Measurements from ENCODE around the gene FAM174B. TPM values are rescaled to one million over a fixed set of nuclear protein-coding genes. Genes with fewer than 3 reads are reported as not detected.

Gene FAM174B
- total RNA-seq, 3 donors from 2014 or later (not counting 1 experiment from before 2014, with no cell fraction given) = 0.68 to 2.6 (median 0.88) TPM

GRCh38 chr15:92645731-92646130 is 9.8 kb downstream of the FAM174B start:
- Histone ChIP-seq H3K9me3 (ENCODE audit: control insufficient read depth, insufficient read depth, low read length) (no peaks in the 10 kb centered on the region), H3K4me1 (ENCODE audit: control insufficient read depth, insufficient read depth, low read length) (no peaks in the 10 kb centered on the region), H3K4me3 (ENCODE audit: low read length) (no peak overlapping the region), H3K27me3 (ENCODE audit: control insufficient read depth, insufficient read depth, low read length) (no peaks in the 10 kb centered on the region), H3K36me3 (ENCODE audit: control insufficient read depth, insufficient read depth, low read length) (no peaks in the 10 kb centered on the region), H3K27ac (ENCODE audit: low read length) (no peak overlapping the region)
- Mint-ChIP-seq H3K27ac (no peak overlapping the region), H3K9me3 (no peaks in the 10 kb centered on the region), H3K36me3 (no peaks in the 10 kb centered on the region), H3K4me3 (no peak overlapping the region), H3K4me1 (no peaks in the 10 kb centered on the region), H3K27me3 (ENCODE audit: low read depth in 2 of 2) (peaks cover 9 to 12% of the 10 kb centered on the region in 2 donors)
- no peak for TF ChIP-seq CTCF (IDR thresholded peaks at IDR 0.05)
- DNase-seq = no peak
- no peak for ATAC-seq
- intact Hi-C loops (cut with micrococcal nuclease) = no loop called here
- 58% methylated on average over 1 of the region's 2 CpGs for WGBS (ENCODE audit: insufficient coverage)

GRCh38 chr15:92645051-92645631 is 10.4 kb downstream of the FAM174B start:
- no peaks in the 10 kb centered on the region for H3K27me3 ChIP-seq (ENCODE audit: control insufficient read depth, insufficient read depth, low read length)
- no peak overlapping the region for H3K4me3 Mint-ChIP-seq
- H3K4me1 ChIP-seq (ENCODE audit: control insufficient read depth, insufficient read depth, low read length) = no peaks in the 10 kb centered on the region
- no peak overlapping the region for H3K27ac Mint-ChIP-seq
- H3K4me3 ChIP-seq (ENCODE audit: low read length) = no peak overlapping the region
- DNase-seq (no peak), ATAC-seq (peak in 1 of 3 donors; percentile 47)
- no peaks in the 10 kb centered on the region for H3K36me3 ChIP-seq (ENCODE audit: control insufficient read depth, insufficient read depth, low read length)
- no peaks in the 10 kb centered on the region for H3K9me3 ChIP-seq (ENCODE audit: control insufficient read depth, insufficient read depth, low read length)
- no peak for TF ChIP-seq CTCF (IDR thresholded peaks at IDR 0.05)
- no peaks in the 10 kb centered on the region for H3K4me1 Mint-ChIP-seq
- no peaks in the 10 kb centered on the region for H3K9me3 Mint-ChIP-seq
- H3K36me3 Mint-ChIP-seq = no peaks in the 10 kb centered on the region
- H3K27me3 Mint-ChIP-seq (ENCODE audit: low read depth in 2 of 2) = peaks cover 7 to 10% of the 10 kb centered on the region in 2 donors
- no peak overlapping the region for H3K27ac ChIP-seq (ENCODE audit: low read length)
- intact Hi-C loops (cut with micrococcal nuclease) = no loop called here
- 64% methylated on average over 6 of the region's 6 CpGs for WGBS (ENCODE audit: insufficient coverage)

- no peak for TF ChIP-seq CTCF (IDR thresholded peaks at IDR 0.05)
- no peak overlapping the region for H3K4me3 ChIP-seq (ENCODE audit: low read length)
- H3K27ac Mint-ChIP-seq = no peak overlapping the region
- ATAC-seq (no peak), DNase-seq (no peak)
- H3K9me3 ChIP-seq (ENCODE audit: control insufficient read depth, insufficient read depth, low read length) = no peaks in the 10 kb centered on the region
- H3K27ac ChIP-seq (ENCODE audit: low read length) = no peak overlapping the region
- peaks cover 7 to 19% of the 10 kb centered on the region in 2 donors for H3K27me3 Mint-ChIP-seq (ENCODE audit: low read depth in 2 of 2)
- no peak overlapping the region for H3K4me3 Mint-ChIP-seq
- no peaks in the 10 kb centered on the region for H3K36me3 ChIP-seq (ENCODE audit: control insufficient read depth, insufficient read depth, low read length)
- no peaks in the 10 kb centered on the region for H3K4me1 Mint-ChIP-seq
- H3K36me3 Mint-ChIP-seq = no peaks in the 10 kb centered on the region
- no peaks in the 10 kb centered on the region for H3K9me3 Mint-ChIP-seq
- no peaks in the 10 kb centered on the region for H3K27me3 ChIP-seq (ENCODE audit: control insufficient read depth, insufficient read depth, low read length)
- intact Hi-C loops (cut with micrococcal nuclease) = no loop called here
- WGBS (ENCODE audit: insufficient coverage) = 82% methylated on average over 13 of the region's 13 CpGs
- H3K4me1 ChIP-seq (ENCODE audit: control insufficient read depth, insufficient read depth, low read length) = no peaks in the 10 kb centered on the region
These were observed 11.4 kb downstream of the FAM174B start for GRCh38 chr15:92643849-92644815.

Measured in natural killer cell (primary cell).